RWPE2 (cell line): Measurements from ENCODE around the gene MSH3.

ENCODE experiments used
- ATAC-seq: fragments of 200-7000 bp; cut with Tn5 transposase; 3 replicates; pipeline ENCODE4 v1.9.1; 2021; ENCODE audit warnings: low read depth
- DNase-seq: peaks from one replicate; pipeline ENCODE4 v3.0.0-alpha.2; 2020; ENCODE audit warnings: low spot score
- H3K27ac ChIP-seq: fragments of 450-650 bp; 2 replicates; pipeline ENCODE4 v1.5.1; 2017; ENCODE audit warnings: mild to moderate bottlenecking; ENCODE audit not compliant: poor library complexity, severe bottlenecking
- H3K27me3 ChIP-seq: fragments of 250-450 bp; sonication (Bioruptor Pico); 2 replicates; pipeline ENCODE4 v1.5.1; 2021; ENCODE audit warnings: mild to moderate bottlenecking, moderate library complexity; ENCODE audit not compliant: insufficient read depth, poor library complexity, severe bottlenecking
- H3K36me3 ChIP-seq: fragments of 250-450 bp; sonication (Bioruptor Pico); 2 replicates; pipeline ENCODE4 v1.5.1; 2020; ENCODE audit warnings: low read depth, mild to moderate bottlenecking, moderate library complexity
- H3K4me1 ChIP-seq: fragments of 250-450 bp; sonication (Bioruptor Pico); 2 replicates; pipeline ENCODE4 v1.5.1; 2021; ENCODE audit warnings: mild to moderate bottlenecking, moderate library complexity; ENCODE audit not compliant: insufficient read depth, poor library complexity, severe bottlenecking
- H3K4me3 ChIP-seq: fragments of 250-450 bp; sonication (Bioruptor Pico); 2 replicates; pipeline ENCODE4 v1.5.1; 2021; ENCODE audit warnings: mild to moderate bottlenecking, moderate library complexity; ENCODE audit not compliant: severe bottlenecking
- H3K9me3 ChIP-seq: fragments of 250-450 bp; sonication (Bioruptor Pico); 2 replicates; pipeline ENCODE4 v1.5.1; 2021; ENCODE audit warnings: mild to moderate bottlenecking, moderate library complexity; ENCODE audit not compliant: severe bottlenecking
- TF ChIP-seq, protein P1 (sequence below): fragments of 450-650 bp; IDR thresholded peaks from one replicate; pipeline ENCODE4 v1.5.1; 2017; ENCODE audit warnings: mild to moderate bottlenecking, moderate library complexity; ENCODE audit not compliant: poor library complexity, severe bottlenecking

MSH3 gene

DNA sequence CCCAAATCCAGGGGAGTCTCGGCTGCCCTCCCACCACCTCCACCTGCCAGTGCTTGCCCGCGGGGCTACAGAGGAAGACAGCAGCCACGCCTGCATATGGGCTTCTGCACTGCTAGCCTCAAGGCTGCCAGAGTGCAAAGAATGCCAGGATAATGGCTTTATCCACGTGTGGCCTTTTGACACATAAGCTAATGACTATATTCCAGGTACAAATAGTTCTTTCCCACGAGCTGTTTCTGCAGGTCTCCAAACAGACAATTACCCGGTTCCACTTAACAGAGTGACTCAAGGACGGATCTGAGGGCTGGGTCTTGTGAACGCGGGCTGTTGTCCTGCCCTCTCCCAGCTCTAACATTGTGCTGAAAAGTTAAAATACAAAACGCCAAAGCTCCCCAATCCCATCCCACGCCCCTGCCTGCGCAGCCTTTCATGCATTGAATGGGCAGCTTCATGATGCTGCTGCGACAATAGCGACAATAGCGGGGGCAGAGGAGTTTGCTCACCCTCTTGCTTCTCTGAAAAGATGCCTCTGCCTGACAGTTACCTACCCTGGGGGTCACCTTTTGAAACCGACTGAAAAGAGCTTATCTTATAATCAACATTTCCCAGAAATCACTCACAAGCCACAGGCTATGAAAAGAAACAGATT lies 39.1 kb upstream of the MSH3 start:
- ATAC-seq (no peak), DNase-seq (no peak)
- Histone ChIP-seq H3K9me3 (no peaks in the 10 kb centered on the region), H3K4me1 (no peaks in the 10 kb centered on the region), H3K4me3 (no peak overlapping the region), H3K27ac (no peak overlapping the region), H3K36me3 (no peaks in the 10 kb centered on the region), H3K27me3 (no peaks in the 10 kb centered on the region)
- TF ChIP-seq, protein P1, sequence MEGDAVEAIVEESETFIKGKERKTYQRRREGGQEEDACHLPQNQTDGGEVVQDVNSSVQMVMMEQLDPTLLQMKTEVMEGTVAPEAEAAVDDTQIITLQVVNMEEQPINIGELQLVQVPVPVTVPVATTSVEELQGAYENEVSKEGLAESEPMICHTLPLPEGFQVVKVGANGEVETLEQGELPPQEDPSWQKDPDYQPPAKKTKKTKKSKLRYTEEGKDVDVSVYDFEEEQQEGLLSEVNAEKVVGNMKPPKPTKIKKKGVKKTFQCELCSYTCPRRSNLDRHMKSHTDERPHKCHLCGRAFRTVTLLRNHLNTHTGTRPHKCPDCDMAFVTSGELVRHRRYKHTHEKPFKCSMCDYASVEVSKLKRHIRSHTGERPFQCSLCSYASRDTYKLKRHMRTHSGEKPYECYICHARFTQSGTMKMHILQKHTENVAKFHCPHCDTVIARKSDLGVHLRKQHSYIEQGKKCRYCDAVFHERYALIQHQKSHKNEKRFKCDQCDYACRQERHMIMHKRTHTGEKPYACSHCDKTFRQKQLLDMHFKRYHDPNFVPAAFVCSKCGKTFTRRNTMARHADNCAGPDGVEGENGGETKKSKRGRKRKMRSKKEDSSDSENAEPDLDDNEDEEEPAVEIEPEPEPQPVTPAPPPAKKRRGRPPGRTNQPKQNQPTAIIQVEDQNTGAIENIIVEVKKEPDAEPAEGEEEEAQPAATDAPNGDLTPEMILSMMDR: no peak

DNA sequence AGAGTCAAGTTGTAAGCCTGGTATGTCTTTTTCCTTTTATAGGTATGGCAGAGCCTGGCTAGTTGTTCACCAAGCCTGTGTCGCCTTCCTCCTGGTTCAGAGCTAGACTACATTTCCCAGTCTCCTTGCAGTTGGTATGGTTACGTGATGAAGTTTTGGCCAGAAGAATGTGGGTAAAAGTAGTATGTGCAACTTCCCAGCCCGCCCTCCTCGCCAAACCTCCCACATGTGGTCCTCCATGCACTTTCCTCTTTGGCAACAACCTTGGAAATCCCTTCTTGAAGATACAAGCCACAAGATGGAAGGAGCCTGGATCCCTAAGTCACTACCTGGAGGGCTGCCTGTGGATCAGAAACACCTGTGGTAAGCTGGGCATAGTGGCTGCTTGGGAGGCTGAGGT lies 36.0 kb upstream of the MSH3 start:
- Histone ChIP-seq H3K36me3 (no peaks in the 10 kb centered on the region), H3K27me3 (no peaks in the 10 kb centered on the region), H3K4me1 (no peaks in the 10 kb centered on the region), H3K27ac (no peak overlapping the region), H3K9me3 (no peaks in the 10 kb centered on the region), H3K4me3 (no peak overlapping the region)
- DNase-seq (no peak), ATAC-seq (no peak)
- TF ChIP-seq, protein P1: no peak

DNA sequence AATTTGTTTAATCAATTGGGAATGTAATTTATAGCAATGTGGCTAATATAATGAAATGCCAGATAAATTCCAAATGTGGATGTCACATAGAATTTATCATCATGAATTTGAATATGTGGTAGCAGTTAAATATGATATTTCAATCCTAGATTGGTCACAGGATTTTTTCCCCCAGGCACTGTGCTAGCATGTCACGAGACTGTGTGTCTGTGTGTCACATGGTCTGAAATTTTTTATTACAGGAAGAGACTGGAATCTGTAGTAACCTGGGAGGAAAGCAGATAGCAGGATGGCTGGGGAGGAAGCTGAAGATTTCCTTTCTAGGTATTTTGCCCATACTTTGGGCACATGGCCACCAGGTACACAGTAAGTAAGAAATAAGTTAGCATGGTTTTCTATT lies 35.4 kb upstream of the MSH3 start:
- no peak for ATAC-seq
- DNase-seq: no peak
- Histone ChIP-seq H3K36me3 (no peaks in the 10 kb centered on the region), H3K9me3 (no peaks in the 10 kb centered on the region), H3K27me3 (no peaks in the 10 kb centered on the region), H3K4me3 (no peak overlapping the region), H3K4me1 (no peaks in the 10 kb centered on the region), H3K27ac (no peak overlapping the region)
- TF ChIP-seq, protein P1: no peak

DNA sequence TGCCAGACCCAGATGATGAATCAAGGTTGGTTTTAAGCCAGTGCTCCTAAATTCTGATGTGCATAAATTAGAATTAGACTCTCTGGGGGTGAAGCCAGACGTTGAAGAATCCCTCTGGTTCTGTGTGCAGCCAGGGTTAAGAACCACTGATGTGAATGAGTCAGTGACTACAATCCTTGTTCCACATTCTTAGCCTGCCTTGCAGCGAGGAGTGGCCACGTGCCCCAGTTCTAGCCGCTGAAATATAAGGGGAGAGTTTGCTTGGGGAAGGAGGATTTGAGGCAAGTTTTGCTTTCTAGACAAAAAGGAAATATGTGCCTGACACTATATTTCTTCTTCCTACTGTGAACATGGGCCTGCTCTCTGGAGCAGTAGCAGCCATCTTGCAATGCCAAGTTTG lies 34.2 kb upstream of the MSH3 start:
- DNase-seq (no peak), ATAC-seq (0 out of 3 replicates have a peak, but pooled peaks have one; percentile 45)
- H3K4me3 ChIP-seq: no peak overlapping the region
- no peaks in the 10 kb centered on the region for H3K27me3 ChIP-seq
- no peaks in the 10 kb centered on the region for H3K9me3 ChIP-seq
- H3K27ac ChIP-seq: no peak overlapping the region
- no peaks in the 10 kb centered on the region for H3K4me1 ChIP-seq
- H3K36me3 ChIP-seq: 0 out of 2 replicates have a peak, but pooled peaks cover 2% of the 10 kb centered on the region
- TF ChIP-seq, protein P1: no peak

DNA sequence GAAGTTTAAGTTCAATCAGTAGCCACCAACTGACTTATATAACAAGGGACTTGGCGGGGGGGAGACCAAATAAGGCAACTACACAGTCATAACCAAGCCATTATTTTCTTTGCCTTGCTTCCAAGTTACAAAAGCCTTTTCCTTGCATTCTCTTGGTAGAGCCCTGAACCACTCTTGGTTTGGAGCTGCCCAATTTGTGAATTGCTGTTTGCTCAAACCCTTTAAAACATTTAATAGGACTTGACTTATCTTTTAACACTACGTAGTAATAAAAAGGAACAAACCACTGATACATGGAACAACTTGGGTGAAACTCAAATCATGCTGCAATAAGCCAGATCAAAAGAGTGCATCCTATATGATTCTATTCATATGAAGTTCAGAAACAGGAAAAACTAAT lies 31.7 kb upstream of the MSH3 start:
- Histone ChIP-seq H3K36me3 (0 out of 2 replicates have a peak, but pooled peaks cover 2% of the 10 kb centered on the region), H3K9me3 (no peaks in the 10 kb centered on the region), H3K27ac (no peak overlapping the region), H3K4me1 (no peaks in the 10 kb centered on the region), H3K27me3 (no peaks in the 10 kb centered on the region), H3K4me3 (no peak overlapping the region)
- TF ChIP-seq, protein P1: no peak
- ATAC-seq (no peak), DNase-seq (no peak)
